WTC11 (cell line): Measurements from ENCODE around the gene TRPC1. TPM values are rescaled to one million over a fixed set of nuclear protein-coding genes. Genes with fewer than 3 reads are reported as not detected.
"Not testable (repeated sequence)": the region's sequence is repeated elsewhere in the genome, so short reads cannot be mapped to it uniquely, and the experiment has no call there.

ENCODE experiments used
- ATAC-seq: fragments of 200-7000 bp; cut with Tn5 transposase; 2 replicates; pipeline ENCODE4 v1.10.0; 2021; ENCODE audit warnings: mild to moderate bottlenecking, moderate library complexity
- CTCF ChIA-PET: fragments of 300-600 bp; sonication (Branson Sonifier 250); formaldehyde crosslinking; loops from one replicate; lab custom pipeline; 2021; ENCODE audit warnings: antibody characterized with exemption; lab: Charles Lee
- POLR2A ChIA-PET: fragments of 350-600 bp; sonication (Branson Sonifier 250); formaldehyde crosslinking; loops from one replicate; lab custom pipeline; 2021; ENCODE audit warnings: antibody characterized with exemption; lab: Charles Lee
- DNase-seq: peaks from one replicate; pipeline ENCODE4 v3.0.0; 2021; ENCODE audit warnings: low spot score
- H3K27ac Mint-ChIP-seq: 2 replicates; pipeline ENCODE4 v1.8.0; 2021; ENCODE audit warnings: mixed read lengths
- H3K27me3 Mint-ChIP-seq: 2 replicates; pipeline ENCODE4 v1.8.0; 2021; ENCODE audit warnings: low read depth, mild to moderate bottlenecking, moderate library complexity, mixed read lengths
- H3K36me3 Mint-ChIP-seq: 2 replicates; pipeline ENCODE4 v1.8.0; 2021; ENCODE audit warnings: mixed read lengths
- H3K4me1 Mint-ChIP-seq: 2 replicates; pipeline ENCODE4 v1.8.0; 2022; ENCODE audit warnings: mixed read lengths
- H3K4me3 Mint-ChIP-seq: 2 replicates; pipeline ENCODE4 v1.8.0; 2021; ENCODE audit warnings: mild to moderate bottlenecking, moderate library complexity, mixed read lengths
- H3K9me3 Mint-ChIP-seq: 2 replicates; pipeline ENCODE4 v1.8.0; 2021; ENCODE audit warnings: mixed read lengths
- ARID4B ChIP-seq: sonication (generic); formaldehyde crosslinking; IDR thresholded peaks from 2 replicates; pipeline ENCODE4 v1.8.0; 2023; ENCODE audit warnings: missing genetic modification reagents, mild to moderate bottlenecking, borderline replicate concordance
- ATF1 ChIP-seq: sonication (generic); formaldehyde crosslinking; IDR thresholded peaks from 2 replicates; pipeline ENCODE4 v1.8.1; 2023; ENCODE audit warnings: mild to moderate bottlenecking, moderate library complexity, missing genetic modification reagents
- ATF6 ChIP-seq: sonication (generic); formaldehyde crosslinking; IDR thresholded peaks from 2 replicates; pipeline ENCODE4 v1.8.1; 2023; ENCODE audit warnings: mild to moderate bottlenecking, missing genetic modification reagents
- CREB1 ChIP-seq: sonication (generic); formaldehyde crosslinking; IDR thresholded peaks from 2 replicates; pipeline ENCODE4 v1.8.0; 2023; ENCODE audit warnings: mild to moderate bottlenecking, missing genetic modification reagents
- CREM ChIP-seq: sonication (generic); formaldehyde crosslinking; IDR thresholded peaks from 2 replicates; pipeline ENCODE4 v1.8.1; 2022; ENCODE audit warnings: mild to moderate bottlenecking, missing genetic modification reagents, moderate library complexity
- E2F1 ChIP-seq: sonication (generic); formaldehyde crosslinking; IDR thresholded peaks from 2 replicates; pipeline ENCODE4 v1.8.0; 2022; ENCODE audit warnings: mild to moderate bottlenecking, missing genetic modification reagents
- ETV6 ChIP-seq: sonication (generic); formaldehyde crosslinking; IDR thresholded peaks from 2 replicates; pipeline ENCODE4 v1.8.1; 2022; ENCODE audit warnings: mild to moderate bottlenecking, missing genetic modification reagents
- FOXJ3 ChIP-seq: sonication (generic); formaldehyde crosslinking; IDR thresholded peaks from 2 replicates; pipeline ENCODE4 v1.9.0; 2021; ENCODE audit warnings: missing genetic modification reagents, mild to moderate bottlenecking, borderline replicate concordance
- HMGA2 ChIP-seq: fragments of 250-450 bp; sonication (Bioruptor Pico); IDR thresholded peaks from 2 replicates; pipeline ENCODE4 v1.4.0; 2021; ENCODE audit warnings: mild to moderate bottlenecking, moderate library complexity
- JAZF1 ChIP-seq: fragments of 250-450 bp; sonication (Bioruptor Pico); IDR thresholded peaks from 2 replicates; pipeline ENCODE4 v1.9.0; 2021; ENCODE audit warnings: moderate library complexity, mild to moderate bottlenecking, inconsistent platforms
- KAT7 ChIP-seq: sonication (generic); formaldehyde crosslinking; IDR thresholded peaks from 2 replicates; pipeline ENCODE4 v1.8.1; 2023; ENCODE audit warnings: missing genetic modification reagents, mild to moderate bottlenecking, borderline replicate concordance
- PRRX2 ChIP-seq: fragments of 250-450 bp; sonication (Bioruptor Pico); IDR thresholded peaks from 2 replicates; pipeline ENCODE4 v1.8.0; 2021; ENCODE audit warnings: mild to moderate bottlenecking
- SMAD4 ChIP-seq: sonication (generic); formaldehyde crosslinking; IDR thresholded peaks from 2 replicates; pipeline ENCODE4 v1.8.0; 2022; ENCODE audit warnings: mild to moderate bottlenecking, missing genetic modification reagents
- TEAD1 ChIP-seq: sonication (generic); formaldehyde crosslinking; IDR thresholded peaks from 2 replicates; pipeline ENCODE4 v1.8.0; 2022; ENCODE audit warnings: mild to moderate bottlenecking, missing genetic modification reagents
- TP53 ChIP-seq: sonication (generic); formaldehyde crosslinking; IDR thresholded peaks from 2 replicates; pipeline ENCODE4 v1.8.1; 2023; ENCODE audit warnings: mild to moderate bottlenecking, missing genetic modification reagents
- ZNF121 ChIP-seq: sonication (generic); formaldehyde crosslinking; IDR thresholded peaks from 2 replicates; pipeline ENCODE4 v1.8.0; 2023; ENCODE audit warnings: missing genetic modification reagents
- ZNF416 ChIP-seq: fragments of 250-450 bp; sonication (Bioruptor Pico); IDR thresholded peaks from 2 replicates; pipeline ENCODE4 v1.9.0; 2021; ENCODE audit warnings: mild to moderate bottlenecking, inconsistent platforms
- total RNA-seq: library from RNA; stranded (reverse); gene quantifications from 3 replicates; pipeline ENCODE4 v1.2.3, GENCODE V29; 2021
- TF ChIP-seq, protein P1 (sequence below): fragments of 200-600 bp; IDR thresholded peaks from 2 replicates; pipeline ENCODE4 v1.8.0; 2022; ENCODE audit warnings: antibody characterized with exemption

The TRPC1 gene
- total RNA-seq, 1 experiment from 2014 or later: 13.8 TPM

GRCh38 chr3:142709207-142709606, 14.6 kb upstream of the TRPC1 start:
- Mint-ChIP-seq H3K27me3 (no peaks in the 10 kb centered on the region), H3K36me3 (no peaks in the 10 kb centered on the region; the same call in 1 of the 2 replicates), H3K27ac (no peak overlapping the region), H3K4me1 (no peaks in the 10 kb centered on the region), H3K4me3 (no peak overlapping the region), H3K9me3 (no peaks in the 10 kb centered on the region)
- POLR2A ChIA-PET: no interaction called here
- DNase-seq: no peak
- TF ChIP-seq ATF1 (CRISPR knock-in tag) (no peak), ARID4B (CRISPR knock-in tag) (no peak), JAZF1 (CRISPR knock-in tag) (no peak), ATF6 (CRISPR knock-in tag) (no peak), TEAD1 (no peak), ETV6 (CRISPR knock-in tag) (no peak), FOXJ3 (no peak)
- ATAC-seq: no peak
- CTCF ChIA-PET: no interaction called here

- H3K27ac Mint-ChIP-seq, H3K9me3 Mint-ChIP-seq, H3K36me3 Mint-ChIP-seq, H3K4me3 Mint-ChIP-seq, H3K4me1 Mint-ChIP-seq, POLR2A ChIA-PET, DNase-seq, CTCF ChIA-PET, ATAC-seq, H3K27me3 Mint-ChIP-seq: not testable (repeated sequence)
These were observed 9.0 kb upstream of the TRPC1 start for GRCh38 chr3:142714882-142715281.

GRCh38 chr3:142716102-142716501, 7.7 kb upstream of the TRPC1 start:
- ATAC-seq (no peak), DNase-seq (no peak)
- Mint-ChIP-seq H3K4me1 (peaks cover 9% of the 10 kb centered on the region), H3K27ac (no peak overlapping the region), H3K27me3 (peaks cover 4% of the 10 kb centered on the region; the same call in 1 of the 2 replicates), H3K36me3 (no peaks in the 10 kb centered on the region), H3K4me3 (no peak overlapping the region), H3K9me3 (no peaks in the 10 kb centered on the region)
- POLR2A ChIA-PET: no interaction called here
- TF ChIP-seq ZNF416 (CRISPR knock-in tag) (no peak), ZNF121 (CRISPR knock-in tag) (peak; percentile 50; the same call in 1 of the 2 replicates)
- CTCF ChIA-PET: no interaction called here

GRCh38 chr3:142723665-142723967, 218 bp upstream of the TRPC1 start:
- Mint-ChIP-seq H3K36me3 (no peaks in the 10 kb centered on the region), H3K4me1 (peaks cover 31% of the 10 kb centered on the region), H3K4me3 (peak overlapping the region; percentile 70), H3K9me3 (peaks cover 10% of the 10 kb centered on the region), H3K27me3 (peaks cover 6% of the 10 kb centered on the region; the same call in 1 of the 2 replicates), H3K27ac (no peak overlapping the region)
- POLR2A ChIA-PET: interaction anchor here (1.6 kb wide), 1 partner anchor 145 kb away, joined by 11 read pairs; the partner anchor contains the start of gene ATR
- CTCF ChIA-PET: interaction anchor here (0.7 to 1.0 kb wide), 3 partner anchors 16 to 130 kb away, joined by 3 read pairs; no protein-coding TSS in a partner anchor
- ATAC-seq (no peak), DNase-seq (no peak)
- TF ChIP-seq PRRX2 (CRISPR knock-in tag): no peak
- no peak for TF ChIP-seq TP53 (CRISPR knock-in tag)
- TF ChIP-seq KAT7: no peak
- no peak for TF ChIP-seq SMAD4
- TF ChIP-seq HMGA2 (CRISPR knock-in tag): no peak
- TF ChIP-seq CREM (CRISPR knock-in tag): no peak
- no peak for TF ChIP-seq FOXJ3
- TF ChIP-seq, protein P1, sequence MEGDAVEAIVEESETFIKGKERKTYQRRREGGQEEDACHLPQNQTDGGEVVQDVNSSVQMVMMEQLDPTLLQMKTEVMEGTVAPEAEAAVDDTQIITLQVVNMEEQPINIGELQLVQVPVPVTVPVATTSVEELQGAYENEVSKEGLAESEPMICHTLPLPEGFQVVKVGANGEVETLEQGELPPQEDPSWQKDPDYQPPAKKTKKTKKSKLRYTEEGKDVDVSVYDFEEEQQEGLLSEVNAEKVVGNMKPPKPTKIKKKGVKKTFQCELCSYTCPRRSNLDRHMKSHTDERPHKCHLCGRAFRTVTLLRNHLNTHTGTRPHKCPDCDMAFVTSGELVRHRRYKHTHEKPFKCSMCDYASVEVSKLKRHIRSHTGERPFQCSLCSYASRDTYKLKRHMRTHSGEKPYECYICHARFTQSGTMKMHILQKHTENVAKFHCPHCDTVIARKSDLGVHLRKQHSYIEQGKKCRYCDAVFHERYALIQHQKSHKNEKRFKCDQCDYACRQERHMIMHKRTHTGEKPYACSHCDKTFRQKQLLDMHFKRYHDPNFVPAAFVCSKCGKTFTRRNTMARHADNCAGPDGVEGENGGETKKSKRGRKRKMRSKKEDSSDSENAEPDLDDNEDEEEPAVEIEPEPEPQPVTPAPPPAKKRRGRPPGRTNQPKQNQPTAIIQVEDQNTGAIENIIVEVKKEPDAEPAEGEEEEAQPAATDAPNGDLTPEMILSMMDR: no peak
- TF ChIP-seq E2F1: no peak
- no peak for TF ChIP-seq CREB1
